Panc1 (cell line): ENCODE results near the gene HOXB7. TPM values are rescaled to one million over a fixed set of nuclear protein-coding genes. Genes with fewer than 3 reads are reported as not detected.

Experiments
- ATAC-seq: fragments of 200-7000 bp; cut with Tn5 transposase; 2 replicates; pipeline ENCODE4 v1.9.1; 2020; ENCODE audit warnings: mild to moderate bottlenecking, moderate library complexity
- BruUV-seq: library from RNA; stranded (reverse); fragments of 400-500 nt; replicated peaks from 2 replicates; lab custom pipeline; 2021; lab: Mats Ljungman, UMichigan
- CTCF ChIA-PET: fragments of 300-600 bp; sonication (Branson Sonifier 250); formaldehyde crosslinking; loops from one replicate; lab custom pipeline; 2022; ENCODE audit warnings: antibody characterized with exemption; lab: Charles Lee
- POLR2A ChIA-PET: fragments of 300-600 bp; sonication (Branson Sonifier 250); formaldehyde crosslinking; loops from one replicate; lab custom pipeline; 2022; ENCODE audit warnings: antibody characterized with exemption; lab: Charles Lee
- DNase-seq: peaks from one replicate; pipeline ENCODE4 v3.0.0-alpha.2; 2010; ENCODE audit warnings: low read depth, low spot score
- H3K27ac ChIP-seq: 2 replicates; pipeline ENCODE4 v1.5.1; 2011; ENCODE audit warnings: mild to moderate bottlenecking, low read length, inconsistent platforms
- H3K27me3 ChIP-seq: fragments of 200-500 bp; sonication (Bioruptor generic); 2 replicates; pipeline ENCODE4 v1.6.0; 2014; ENCODE audit warnings: low read length, inconsistent platforms; ENCODE audit not compliant: control insufficient read depth, insufficient read depth
- H3K36me3 ChIP-seq: fragments of 200-500 bp; sonication (Bioruptor generic); 2 replicates; pipeline ENCODE4 v1.5.1; 2014; ENCODE audit warnings: inconsistent platforms, mild to moderate bottlenecking, low read length, moderate library complexity; ENCODE audit not compliant: control insufficient read depth, insufficient read depth
- H3K4me1 ChIP-seq: 2 replicates; pipeline ENCODE4 v1.5.1; 2011; ENCODE audit warnings: inconsistent platforms, mild to moderate bottlenecking, low read length, moderate library complexity; ENCODE audit not compliant: control insufficient read depth, insufficient read depth
- H3K4me3 ChIP-seq, 2 experiments: 2 replicates each; pipeline ENCODE4 v1.5.1; 2011 to 2012; ENCODE audit warnings: low read depth in 2 of 2, low read length in 2 of 2, mild to moderate bottlenecking in 2 of 2, inconsistent platforms in 1 of 2, moderate library complexity in 1 of 2
- H3K9me3 ChIP-seq: fragments of 200-500 bp; sonication (Bioruptor generic); 2 replicates; pipeline ENCODE4 v1.5.1; 2014; ENCODE audit warnings: low read depth, mild to moderate bottlenecking, inconsistent platforms, low read length, moderate library complexity; ENCODE audit not compliant: control insufficient read depth, insufficient read depth
- CTCF ChIP-seq: fragments of 450-650 bp; IDR thresholded peaks from 2 replicates; pipeline ENCODE4 v1.5.1; 2017; ENCODE audit warnings: mild to moderate bottlenecking
- POLR2AphosphoS5 ChIP-seq: IDR thresholded peaks from 2 replicates; pipeline ENCODE4 v1.6.1; 2012; ENCODE audit warnings: mild to moderate bottlenecking, low read depth, low read length, moderate library complexity
- REST ChIP-seq, 2 experiments: IDR thresholded peaks; 2 replicates each; pipeline ENCODE4 v1.6.1; 2011 to 2012; ENCODE audit warnings: low read depth in 2 of 2, control low read depth in 1 of 2, low read length in 1 of 2, mild to moderate bottlenecking in 1 of 2, moderate library complexity in 1 of 2; ENCODE audit not compliant: insufficient read depth in 1 of 2
- SIN3A ChIP-seq: IDR thresholded peaks from 2 replicates; pipeline ENCODE4 v1.6.1; 2012; ENCODE audit warnings: low read depth, mild to moderate bottlenecking, low read length, moderate library complexity, borderline replicate concordance; ENCODE audit not compliant: insufficient read depth
- TCF7L2 ChIP-seq: IDR thresholded peaks from 2 replicates; pipeline ENCODE4 v1.6.1; 2011; ENCODE audit warnings: mild to moderate bottlenecking, low read depth, low read length, inconsistent platforms
- in situ Hi-C: cut with HindIII; loops from 2 replicates; pipeline ENCODE4 v1.10.0; 2016; ENCODE audit warnings: low sequenced_read_pairs, low pct_unique_long_range_greater_than_20kb
- intact Hi-C: fragments of 100-400 bp; cut with micrococcal nuclease; formaldehyde crosslinking; loops from one replicate; pipeline ENCODE4 v1.10.0; 2022; ENCODE audit not compliant: unreplicated experiment
- total RNA-seq: library from RNA; stranded (reverse); gene quantifications from one replicate; pipeline ENCODE4 v1.2.1, GENCODE V29; 2021; ENCODE audit not compliant: unreplicated experiment

The HOXB7 gene
- total RNA-seq, 1 experiment from 2014 or later = 44.0 TPM

GRCh38 chr17:48617471-48618255 is 6.8 kb upstream of the HOXB7 start:
- ATAC-seq = peak; percentile 6; the same call in 1 of the 2 replicates
- Histone ChIP-seq H3K27ac (peak overlapping the region; percentile 99), H3K9me3 (no peaks in the 10 kb centered on the region), H3K27me3 (no peaks in the 10 kb centered on the region), H3K4me3 (peak overlapping the region; percentile 68 to 71), H3K36me3 (no peaks in the 10 kb centered on the region), H3K4me1 (peaks cover 60% of the 10 kb centered on the region)
- POLR2A ChIA-PET = interaction anchor here (0.7 kb wide), 1 partner anchor 123 kb away, joined by 6 read pairs; no protein-coding TSS in a partner anchor
- CTCF ChIA-PET = interaction anchor here (0.7 to 1.8 kb wide), 8 partner anchors 13 to 592 kb away, joined by 3 to 10 read pairs (median 6); partner anchors contain the start of gene HOXB6
- in situ Hi-C loops = loop anchor here (5.0 kb wide), 1 partner anchor 60 kb away; no protein-coding TSS in a partner anchor
- TF ChIP-seq CTCF (no peak), TCF7L2 (peak; percentile 59; the same call in 1 of the 2 replicates), SIN3A (peak; percentile 75; the same call in 1 of the 2 replicates), POLR2AphosphoS5 (peak; percentile 80), REST (IDR thresholded peaks at IDR 0.05; ENCODE audit: insufficient read depth in 1 of 2, low read depth in 2 of 2, low read length in 1 of 2) (no peak)
- BruUV-seq = no TSS peak
- DNase-seq = no peak
- intact Hi-C loops = loop anchor here (2.0 to 10.0 kb wide), 3 partner anchors 63 to 593 kb away; no protein-coding TSS in a partner anchor

GRCh38 chr17:48616717-48617470 is 6.1 kb upstream of the HOXB7 start:
- Histone ChIP-seq H3K9me3 (no peaks in the 10 kb centered on the region), H3K4me1 (peaks cover 52% of the 10 kb centered on the region), H3K36me3 (no peaks in the 10 kb centered on the region), H3K27me3 (no peaks in the 10 kb centered on the region), H3K4me3 (peak overlapping the region; percentile 68 to 71), H3K27ac (peak overlapping the region; percentile 99)
- CTCF ChIA-PET = interaction anchor here (0.6 to 1.5 kb wide), 6 partner anchors 15 to 592 kb away, joined by 3 to 6 read pairs (median 3); no protein-coding TSS in a partner anchor
- POLR2A ChIA-PET = interaction anchor here (0.5 to 1.0 kb wide), 2 partner anchors 8 to 265 kb away, joined by 3 to 7 read pairs; no protein-coding TSS in a partner anchor
- BruUV-seq = no TSS peak
- in situ Hi-C loops = loop anchor here (5.0 kb wide), 1 partner anchor 60 kb away; no protein-coding TSS in a partner anchor
- DNase-seq (no peak), ATAC-seq (peak; percentile 13; the same call in 1 of the 2 replicates)
- intact Hi-C loops = loop anchor here (5.0 to 10.0 kb wide), 2 partner anchors 355 to 592 kb away; no protein-coding TSS in a partner anchor
- TF ChIP-seq SIN3A (no peak), REST (IDR thresholded peaks at IDR 0.05; ENCODE audit: insufficient read depth in 1 of 2, low read depth in 2 of 2, low read length in 1 of 2) (no peak), POLR2AphosphoS5 (no peak), TCF7L2 (no peak), CTCF (no peak)
